Urinary bladder (tissue), 4 donors: ENCODE data around the gene MYBPC1. TPM values are rescaled to one million over a fixed set of nuclear protein-coding genes. Genes with fewer than 3 reads are reported as not detected.
"Not testable (repeated sequence)": the region's sequence is repeated elsewhere in the genome, so short reads cannot be mapped to it uniquely, and the experiment has no call there.

ENCODE experiments used
- DNase-seq: peaks from one replicate; pipeline ENCODE4 v3.0.0-alpha.2; 2015; ENCODE audit errors: extremely low spot score
- H3K27ac ChIP-seq: one replicate; pipeline ENCODE4 v1.5.1; 2013; ENCODE audit warnings: low read depth, mild to moderate bottlenecking, moderate library complexity
- H3K36me3 ChIP-seq: one replicate; pipeline ENCODE4 v1.6.1; 2013; ENCODE audit warnings: mild to moderate bottlenecking, moderate library complexity; ENCODE audit not compliant: insufficient read depth
- H3K4me1 ChIP-seq: one replicate; pipeline ENCODE4 v1.6.1; 2013; ENCODE audit warnings: mild to moderate bottlenecking, moderate library complexity; ENCODE audit not compliant: insufficient read depth
- H3K4me3 ChIP-seq: one replicate; pipeline ENCODE4 v1.5.1; 2013; ENCODE audit warnings: low read depth, low read length
- WGBS: extraction: QIAGEN DNeasy Blood & Tissue Kit; methylation state at CpG from one replicate; pipeline ENCODE4 v1.1.7; 2013; 5-methylcytosine and 5-hydroxymethylcytosine counted together
- polyA plus RNA-seq: library from polyadenylated mRNA; stranded (reverse); fragments of 200-250 nt; gene quantifications from one replicate; pipeline ENCODE4 v1.2.3, GENCODE V29; 2013
- total RNA-seq: library from RNA; depleted of rRNA; stranded (reverse); fragments of >200 nt; gene quantifications from one replicate; pipeline ENCODE4 v1.2.3, GENCODE V29; 2014
- donor health status: healthy with polysubstance abuse.
- donor health status: healthy.

Gene MYBPC1
- total and polyA plus RNA-seq, 2 donors, result 0.10 to 85.2 TPM

DNA sequence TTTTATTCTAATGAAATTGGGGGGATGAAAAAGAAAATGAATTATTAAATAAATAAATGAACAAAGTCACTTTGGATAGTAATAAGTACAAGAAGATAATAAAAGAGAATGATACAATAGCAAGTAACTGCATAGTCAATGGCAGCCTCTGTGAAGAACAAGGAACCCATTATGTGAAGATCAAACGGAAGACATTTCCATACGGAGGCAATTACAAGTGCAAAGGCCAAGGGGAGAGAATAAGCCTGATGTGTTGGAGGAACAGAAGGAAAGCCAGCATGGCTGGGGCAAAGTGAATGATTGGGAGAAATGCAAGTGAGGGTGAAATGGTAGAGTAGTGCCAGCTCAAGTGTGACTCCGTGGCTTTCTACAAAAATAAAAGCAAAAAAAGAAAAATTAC lies 58.7 kb downstream of the MYBPC1 start:
- DNase-seq, result no peak
- Histone ChIP-seq H3K4me3 (no peak overlapping the region), H3K4me1 (no peaks in the 10 kb centered on the region), H3K27ac (no peak overlapping the region), H3K36me3 (no peaks in the 10 kb centered on the region)
- WGBS, result 53% methylated on average over 3 of the region's 3 CpGs

DNA sequence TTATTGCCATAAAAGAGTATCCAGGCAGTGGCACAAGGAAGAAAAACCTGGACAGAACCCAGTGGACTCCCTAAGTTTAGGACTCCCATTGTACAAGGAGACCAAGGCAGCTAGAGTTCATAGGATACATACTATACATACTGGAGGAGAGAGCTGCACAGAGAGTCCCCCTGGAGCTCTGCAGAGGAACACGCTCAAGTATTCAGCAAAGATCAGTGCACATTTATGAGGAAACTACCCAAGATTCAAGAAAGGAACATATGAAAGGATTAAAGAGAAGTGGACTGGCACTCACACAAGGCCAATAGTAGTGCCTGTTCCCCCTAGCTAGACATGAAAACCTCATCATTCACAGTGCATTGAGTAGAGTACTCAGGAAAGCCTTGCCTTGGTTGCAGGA lies 59.7 kb downstream of the MYBPC1 start:
- no peak overlapping the region for H3K4me3 ChIP-seq
- DNase-seq, result no peak
- H3K36me3 ChIP-seq, result no peaks in the 10 kb centered on the region
- 87% methylated on average over 1 of the region's 1 CpG for WGBS
- no peak overlapping the region for H3K27ac ChIP-seq
- no peaks in the 10 kb centered on the region for H3K4me1 ChIP-seq

DNA sequence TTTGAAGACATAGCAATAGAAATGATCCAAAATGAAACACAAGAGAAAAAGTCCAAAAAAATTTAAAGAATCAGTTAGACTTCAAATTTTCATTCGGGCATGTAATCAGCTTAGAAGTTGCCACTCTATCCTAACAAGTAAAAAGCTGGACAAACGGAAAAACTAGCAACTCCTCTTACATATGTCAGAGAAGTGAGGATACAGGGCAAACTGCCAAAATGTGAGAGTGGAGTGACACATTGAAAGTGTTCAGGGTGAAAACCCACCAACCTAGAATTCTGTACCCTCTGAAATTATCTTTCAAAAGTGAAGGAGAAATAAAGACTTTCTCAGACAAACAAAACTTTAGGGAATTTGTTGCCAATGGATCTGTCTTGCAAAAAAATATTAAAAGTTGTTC lies 60.6 kb downstream of the MYBPC1 start:
- H3K36me3 ChIP-seq, result no peaks in the 10 kb centered on the region
- DNase-seq, result no peak
- no peak overlapping the region for H3K27ac ChIP-seq
- 51% methylated on average over 2 of the region's 2 CpGs for WGBS
- H3K4me3 ChIP-seq, result no peak overlapping the region
- no peaks in the 10 kb centered on the region for H3K4me1 ChIP-seq

DNA sequence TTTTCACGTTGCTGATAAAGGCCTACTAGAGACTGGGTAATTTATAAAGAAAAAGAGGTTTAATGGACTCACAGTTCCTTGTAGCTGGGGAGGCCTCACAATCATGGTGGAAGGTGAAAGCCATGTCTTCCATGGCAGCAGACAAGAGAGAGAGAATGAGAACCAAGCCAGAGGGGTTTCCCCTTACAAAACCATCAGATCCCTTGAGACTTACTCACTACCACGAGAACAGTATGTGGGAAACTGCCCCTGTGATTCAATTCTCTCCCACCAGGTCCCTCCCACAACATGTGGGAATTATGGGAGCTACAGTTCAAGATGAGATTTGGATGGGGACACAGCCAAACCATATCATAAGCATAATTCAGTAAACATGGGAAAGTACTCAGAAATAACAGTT lies 65.9 kb downstream of the MYBPC1 start:
- H3K36me3 ChIP-seq, H3K27ac ChIP-seq, H3K4me1 ChIP-seq, DNase-seq, H3K4me3 ChIP-seq: not testable (repeated sequence)
- 75% methylated on average over 2 of the region's 2 CpGs for WGBS

DNA sequence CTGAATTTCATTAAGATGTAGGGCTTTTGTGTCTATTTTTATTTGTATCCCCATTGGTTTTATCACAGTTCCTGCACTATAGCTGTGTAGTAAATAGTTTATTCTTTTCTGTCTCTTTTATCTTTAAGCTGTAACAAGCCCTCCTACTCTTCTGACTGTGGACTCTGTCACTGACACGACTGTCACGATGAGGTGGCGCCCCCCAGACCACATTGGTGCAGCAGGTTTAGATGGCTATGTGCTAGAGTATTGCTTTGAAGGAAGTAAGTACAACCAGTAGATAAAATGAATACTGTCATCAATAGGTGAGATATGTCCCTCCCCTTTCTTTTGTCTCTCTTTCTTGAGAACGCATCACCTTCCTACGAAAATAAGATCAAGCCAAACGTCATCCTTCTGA lies 68.5 kb downstream of the MYBPC1 start:
- Histone ChIP-seq H3K4me3 (no peak overlapping the region), H3K27ac (no peak overlapping the region), H3K4me1 (no peaks in the 10 kb centered on the region), H3K36me3 (no peaks in the 10 kb centered on the region)
- WGBS, result 77% methylated on average over 6 of the region's 6 CpGs
- DNase-seq, result no peak

DNA sequence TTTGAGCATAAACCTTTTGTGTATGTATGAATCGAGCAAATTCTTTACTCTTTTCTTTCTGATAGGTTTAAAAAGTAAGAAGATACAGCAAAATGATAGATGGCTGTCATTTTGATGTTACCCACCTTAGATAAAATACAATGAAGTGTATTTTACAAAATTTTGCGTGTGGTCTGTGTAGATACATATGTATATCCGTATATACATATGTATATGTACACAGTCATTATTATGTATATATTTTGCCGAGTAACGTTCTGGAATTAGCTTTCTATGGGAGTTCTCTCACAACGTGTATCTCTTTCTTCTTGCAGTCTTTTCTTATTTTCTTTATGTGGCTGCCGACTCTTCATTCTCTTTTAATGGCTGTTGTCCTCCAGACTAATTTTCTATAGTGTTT lies 70.2 kb downstream of the MYBPC1 start:
- H3K27ac ChIP-seq, result no peak overlapping the region
- H3K4me1 ChIP-seq, result no peaks in the 10 kb centered on the region
- WGBS, result 69% methylated on average over 7 of the region's 7 CpGs
- no peak overlapping the region for H3K4me3 ChIP-seq
- DNase-seq, result no peak
- H3K36me3 ChIP-seq, result no peaks in the 10 kb centered on the region

DNA sequence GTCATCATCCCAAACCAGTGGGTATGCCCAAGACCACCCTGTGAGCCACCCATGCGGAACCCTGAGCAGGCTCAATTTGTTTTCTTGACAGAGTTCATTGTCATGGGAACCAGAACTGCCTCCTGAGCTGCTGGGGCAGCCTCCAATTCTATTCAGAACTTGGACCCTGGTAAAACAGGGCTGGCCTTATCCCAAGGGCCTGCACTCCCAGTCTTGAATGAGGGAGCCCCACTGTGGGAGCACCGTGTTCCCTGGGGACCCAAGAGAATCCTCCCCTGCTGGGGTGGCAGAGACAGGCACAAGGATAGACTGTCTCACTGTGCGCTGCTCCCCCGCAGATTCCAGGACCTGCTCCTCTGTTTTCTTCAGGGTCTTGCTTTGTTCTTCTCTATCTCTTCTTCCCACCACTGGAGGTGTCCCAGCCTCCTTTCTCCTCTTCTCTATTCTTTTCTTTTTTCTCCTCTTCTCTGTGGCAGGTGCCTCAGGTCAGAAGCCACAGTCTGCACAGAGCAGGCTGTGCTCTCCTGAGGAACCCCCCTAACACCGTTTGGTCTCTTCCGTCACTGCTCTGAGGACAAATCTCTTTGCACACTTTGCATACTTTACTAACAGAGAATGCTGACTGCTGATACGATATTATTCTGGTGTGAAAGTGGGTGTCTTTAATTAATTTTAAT lies 71.4 kb downstream of the MYBPC1 start:
- 78% methylated on average over 7 of the region's 7 CpGs for WGBS

DNA sequence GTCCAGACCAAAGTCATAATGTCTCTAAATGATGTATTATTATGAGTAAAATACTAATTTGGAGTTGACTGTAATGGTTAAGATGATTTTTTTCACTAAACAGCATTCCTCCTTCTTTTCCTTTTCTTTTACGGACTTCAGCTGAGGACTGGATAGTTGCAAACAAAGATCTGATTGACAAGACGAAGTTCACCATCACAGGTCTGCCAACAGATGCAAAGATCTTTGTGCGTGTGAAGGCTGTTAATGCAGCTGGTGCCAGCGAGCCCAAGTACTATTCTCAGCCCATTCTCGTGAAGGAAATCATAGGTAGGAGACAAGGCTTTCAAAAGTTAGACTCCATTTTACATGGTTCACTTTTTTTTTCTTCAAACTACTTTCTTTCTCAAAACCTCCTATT lies 72.8 kb downstream of the MYBPC1 start:
- H3K4me1 ChIP-seq, result no peaks in the 10 kb centered on the region
- 66% methylated on average over 5 of the region's 5 CpGs for WGBS

More for the DNA sequence above, 71.4 kb downstream of the MYBPC1 start:
- no peak overlapping the region for H3K4me3 ChIP-seq
- H3K36me3 ChIP-seq, result no peaks in the 10 kb centered on the region
- no peak for DNase-seq
- no peaks in the 10 kb centered on the region for H3K4me1 ChIP-seq
- no peak overlapping the region for H3K27ac ChIP-seq

DNA sequence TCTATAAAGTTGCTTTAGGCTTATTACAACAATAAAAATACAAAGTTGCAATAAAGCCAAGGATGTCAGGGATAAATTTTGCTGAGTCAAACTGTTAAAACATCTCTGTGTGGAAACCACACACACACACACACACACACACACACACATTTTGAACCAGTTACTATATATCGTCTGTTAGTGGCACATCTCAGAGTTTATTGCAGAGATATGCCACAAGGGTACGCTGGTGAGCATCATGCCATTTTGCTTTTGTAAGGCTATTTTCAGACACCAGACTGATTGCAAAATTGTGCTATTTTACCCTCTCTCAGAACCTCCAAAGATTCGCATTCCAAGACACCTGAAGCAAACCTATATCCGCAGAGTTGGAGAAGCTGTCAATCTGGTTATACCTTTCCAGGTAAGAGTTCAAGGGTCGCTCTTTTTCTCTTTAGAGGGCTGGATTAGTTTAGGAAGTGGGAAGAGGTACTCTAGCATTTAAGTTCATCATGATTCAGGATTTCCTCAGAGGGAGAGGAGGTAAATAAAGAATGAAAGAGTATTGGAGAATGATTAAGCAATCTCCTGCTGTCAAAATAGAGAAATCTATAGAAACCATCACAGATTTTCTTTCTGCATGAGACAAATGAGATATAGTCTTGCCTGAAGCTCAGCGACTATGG lies 75.4 kb downstream of the MYBPC1 start:
- Histone ChIP-seq H3K36me3 (no peaks in the 10 kb centered on the region), H3K4me1 (no peaks in the 10 kb centered on the region), H3K4me3 (no peak overlapping the region), H3K27ac (no peak overlapping the region)
- no peak for DNase-seq
- 60% methylated on average over 6 of the region's 6 CpGs for WGBS

More for the DNA sequence above, 72.8 kb downstream of the MYBPC1 start:
- H3K27ac ChIP-seq, result no peak overlapping the region
- no peaks in the 10 kb centered on the region for H3K36me3 ChIP-seq
- no peak for DNase-seq
- H3K4me3 ChIP-seq, result no peak overlapping the region

DNA sequence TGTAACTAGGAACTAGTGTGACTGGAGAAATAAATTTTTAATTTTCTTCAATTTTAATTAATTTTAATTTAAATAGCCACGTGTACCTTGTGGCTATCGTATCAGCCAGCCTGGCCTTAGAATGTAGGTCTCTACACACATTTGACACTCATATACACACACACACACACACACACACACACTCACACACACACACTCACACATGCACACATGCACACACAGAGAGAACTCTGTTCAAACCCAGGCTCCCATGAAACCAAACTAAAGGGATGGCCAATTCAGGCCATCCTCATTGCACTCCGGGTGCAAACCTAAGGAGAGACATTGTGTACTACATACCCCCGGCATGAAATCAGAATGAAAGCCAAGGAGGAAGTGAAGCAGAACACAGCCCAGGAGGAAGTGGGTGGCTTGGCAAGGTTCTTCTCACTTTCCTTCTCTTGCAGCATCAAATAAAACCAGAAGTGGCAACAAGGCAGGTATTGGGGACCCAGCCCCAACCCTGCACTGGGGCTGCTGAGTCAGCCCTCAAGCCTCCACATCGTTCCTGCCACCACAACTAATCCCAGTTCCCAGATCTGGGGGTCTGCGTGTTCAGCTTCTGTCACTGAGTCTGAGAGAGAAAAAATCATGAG lies 76.5 kb downstream of the MYBPC1 start:
- H3K27ac ChIP-seq, result no peak overlapping the region
- DNase-seq, result no peak
- H3K4me3 ChIP-seq, result no peak overlapping the region
- no peaks in the 10 kb centered on the region for H3K4me1 ChIP-seq
- WGBS, result 71% methylated on average over 6 of the region's 6 CpGs
- no peaks in the 10 kb centered on the region for H3K36me3 ChIP-seq

DNA sequence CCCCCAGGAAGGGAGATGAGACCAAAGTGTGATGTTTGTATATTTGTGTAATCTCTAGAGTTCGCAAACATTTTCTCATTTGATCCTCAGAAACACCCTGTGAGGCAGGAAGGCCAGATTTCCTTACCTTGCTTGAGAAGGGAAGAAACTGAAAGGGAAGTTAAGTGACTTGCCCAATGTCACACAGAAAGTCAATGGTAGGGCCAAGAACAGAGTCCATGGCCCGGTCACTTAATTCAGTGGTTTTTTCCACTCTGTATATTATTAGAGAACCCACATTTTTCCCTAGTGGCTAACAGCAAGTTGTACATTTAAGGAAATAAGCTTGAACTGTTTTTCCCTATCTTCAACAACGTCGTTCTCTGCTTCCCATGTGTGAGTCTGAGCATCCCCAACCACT lies 77.1 kb downstream of the MYBPC1 start:
- DNase-seq, result no peak
- WGBS, result 83% methylated on average over 4 of the region's 4 CpGs
- Histone ChIP-seq H3K36me3 (no peaks in the 10 kb centered on the region), H3K4me3 (no peak overlapping the region), H3K4me1 (no peaks in the 10 kb centered on the region), H3K27ac (no peak overlapping the region)

DNA sequence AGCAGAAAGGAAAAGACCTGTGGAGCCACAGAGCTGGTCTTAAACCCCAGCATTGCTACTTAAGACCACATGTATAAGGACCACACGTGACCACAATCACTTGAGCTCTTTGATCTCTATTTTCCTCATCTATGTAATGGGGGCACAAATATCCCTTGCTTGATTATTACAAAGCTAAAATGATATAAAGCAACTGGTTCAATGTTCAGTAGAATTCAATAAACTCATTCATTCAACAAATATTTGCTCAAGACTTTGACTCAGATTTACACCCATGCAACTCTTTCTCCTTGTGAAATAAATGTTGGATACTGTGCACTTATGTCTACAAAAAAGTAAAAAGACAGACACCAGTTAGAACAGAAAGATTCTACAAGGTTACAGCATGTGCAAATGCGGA lies 80.8 kb downstream of the MYBPC1 start:
- no peaks in the 10 kb centered on the region for H3K4me1 ChIP-seq
- no peaks in the 10 kb centered on the region for H3K36me3 ChIP-seq
- no peak overlapping the region for H3K4me3 ChIP-seq
- whole genome bisulfite sequencing, result 90% methylated on average over 2 of the region's 2 CpGs
- no peak for DNase-seq
- no peak overlapping the region for H3K27ac ChIP-seq

DNA sequence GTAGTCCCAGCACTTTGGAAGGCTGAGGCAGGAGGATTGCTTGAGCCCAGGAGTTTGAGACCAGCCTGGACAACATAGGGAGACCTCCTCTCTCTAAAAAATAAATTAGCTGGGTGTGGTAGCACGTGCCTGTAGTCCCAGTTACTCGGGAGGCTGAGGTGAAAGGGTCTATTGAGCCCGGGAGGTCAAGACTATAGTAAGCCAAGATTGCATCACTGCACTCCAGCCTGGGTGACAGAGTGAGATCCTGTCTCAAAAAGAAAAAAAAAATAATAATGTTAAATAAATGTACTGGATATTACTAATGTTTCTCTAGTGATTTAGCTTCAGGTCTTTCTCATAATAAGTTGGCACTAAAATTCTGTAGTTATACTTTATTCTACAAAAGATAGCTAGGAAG lies 81.7 kb downstream of the MYBPC1 start:
- H3K4me3 ChIP-seq, H3K4me1 ChIP-seq, H3K27ac ChIP-seq, DNase-seq, H3K36me3 ChIP-seq: not testable (repeated sequence)
- WGBS, result 62% methylated on average over 3 of the region's 3 CpGs

DNA sequence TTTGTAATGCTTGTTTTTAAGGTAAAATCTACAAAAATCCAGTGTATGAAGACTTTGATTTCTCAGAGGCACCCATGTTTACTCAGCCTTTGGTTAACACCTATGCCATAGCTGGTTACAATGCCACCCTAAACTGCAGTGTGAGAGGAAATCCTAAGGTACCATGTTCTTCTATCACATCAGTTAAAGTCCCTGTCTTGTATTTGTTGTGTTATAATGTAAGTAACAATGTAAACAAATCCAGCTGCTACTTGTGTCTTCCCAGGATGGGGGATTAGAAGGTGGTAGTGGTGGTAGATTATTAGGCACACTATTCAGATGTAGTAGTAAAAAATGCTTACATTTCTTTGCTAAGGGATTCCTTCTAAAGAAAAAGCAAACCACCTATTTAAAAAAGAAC lies 83.3 kb downstream of the MYBPC1 start:
- DNase-seq, result no peak
- H3K27ac ChIP-seq, result no peak overlapping the region
- no peaks in the 10 kb centered on the region for H3K36me3 ChIP-seq
- H3K4me3 ChIP-seq, result no peak overlapping the region
- H3K4me1 ChIP-seq, result no peaks in the 10 kb centered on the region
